ENCODE results near the gene SEZ6L. TPM values are rescaled to one million over a fixed set of nuclear protein-coding genes. Genes with fewer than 3 reads are reported as not detected.

The SEZ6L gene
- total and polyA plus RNA-seq, 10 donors = 0.02 to 0.72 (median 0.30) TPM; not detected in 2

DNA sequence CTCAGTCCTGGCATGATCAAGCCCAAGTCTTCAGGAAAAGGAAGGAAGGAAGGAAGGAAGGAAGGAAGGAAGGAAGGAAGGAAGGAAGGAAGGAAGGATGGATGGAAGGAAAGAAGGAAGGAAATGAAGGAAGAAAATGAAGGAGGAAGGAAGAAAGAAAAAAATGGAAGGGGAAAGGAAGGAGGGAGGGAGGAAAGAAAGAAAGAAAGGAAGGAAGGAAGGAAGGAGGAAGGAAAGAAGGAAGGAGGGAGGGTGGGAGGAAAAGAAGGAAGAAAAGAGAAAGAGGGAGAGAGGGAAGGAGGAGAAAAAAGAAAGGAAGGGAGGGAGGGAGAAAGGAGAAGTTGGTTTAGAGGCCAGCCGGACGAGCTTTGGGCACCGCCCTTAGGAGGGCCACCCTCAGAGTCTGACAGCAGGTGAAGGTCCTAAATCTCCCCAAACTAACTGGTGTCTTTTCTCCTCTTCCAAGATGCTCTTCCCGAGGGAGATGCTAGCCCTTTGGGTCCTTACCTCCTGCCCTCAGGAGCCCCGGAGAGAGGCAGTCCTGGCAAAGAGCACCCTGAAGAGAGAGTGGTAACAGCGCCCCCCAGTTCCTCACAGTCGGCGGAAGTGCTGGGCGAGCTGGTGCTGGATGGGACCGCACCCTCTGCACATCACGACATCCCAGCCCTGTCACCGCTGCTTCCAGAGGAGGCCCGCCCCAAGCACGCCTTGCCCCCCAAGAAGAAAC, 122.8 kb downstream of the SEZ6L start:
- Histone ChIP-seq H3K27me3 (replicated peaks in 1 of 7) (no peaks in the 10 kb centered on the region), H3K4me1 (peaks cover 0 to 13% (median 0%) of the 10 kb centered on the region in 6 donors), H3K27ac (no peak overlapping the region), H3K36me3 (no peaks in the 10 kb centered on the region), H3K4me3 (no peak overlapping the region), H3K9me3 (no peaks in the 10 kb centered on the region)
- TF ChIP-seq, protein P1, sequence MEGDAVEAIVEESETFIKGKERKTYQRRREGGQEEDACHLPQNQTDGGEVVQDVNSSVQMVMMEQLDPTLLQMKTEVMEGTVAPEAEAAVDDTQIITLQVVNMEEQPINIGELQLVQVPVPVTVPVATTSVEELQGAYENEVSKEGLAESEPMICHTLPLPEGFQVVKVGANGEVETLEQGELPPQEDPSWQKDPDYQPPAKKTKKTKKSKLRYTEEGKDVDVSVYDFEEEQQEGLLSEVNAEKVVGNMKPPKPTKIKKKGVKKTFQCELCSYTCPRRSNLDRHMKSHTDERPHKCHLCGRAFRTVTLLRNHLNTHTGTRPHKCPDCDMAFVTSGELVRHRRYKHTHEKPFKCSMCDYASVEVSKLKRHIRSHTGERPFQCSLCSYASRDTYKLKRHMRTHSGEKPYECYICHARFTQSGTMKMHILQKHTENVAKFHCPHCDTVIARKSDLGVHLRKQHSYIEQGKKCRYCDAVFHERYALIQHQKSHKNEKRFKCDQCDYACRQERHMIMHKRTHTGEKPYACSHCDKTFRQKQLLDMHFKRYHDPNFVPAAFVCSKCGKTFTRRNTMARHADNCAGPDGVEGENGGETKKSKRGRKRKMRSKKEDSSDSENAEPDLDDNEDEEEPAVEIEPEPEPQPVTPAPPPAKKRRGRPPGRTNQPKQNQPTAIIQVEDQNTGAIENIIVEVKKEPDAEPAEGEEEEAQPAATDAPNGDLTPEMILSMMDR (IDR thresholded peaks at IDR 0.05 in 8 of 11, conservative IDR thresholded peaks at IDR 0.05 in 3 of 11) = no peak
- TF ChIP-seq POLR2A (IDR thresholded peaks at IDR 0.05) (no peak), POLR2AphosphoS5 (IDR thresholded peaks at IDR 0.05) (no peak)
- WGBS, 5 donors = 73 to 84% (median 81%) methylated on average over 13 to 14 of the region's 14 CpGs
- intact Hi-C loops (cut with DNase I; ENCODE audit: low total_unique reads) = no loop called here
- DNase-seq = no peak

DNA sequence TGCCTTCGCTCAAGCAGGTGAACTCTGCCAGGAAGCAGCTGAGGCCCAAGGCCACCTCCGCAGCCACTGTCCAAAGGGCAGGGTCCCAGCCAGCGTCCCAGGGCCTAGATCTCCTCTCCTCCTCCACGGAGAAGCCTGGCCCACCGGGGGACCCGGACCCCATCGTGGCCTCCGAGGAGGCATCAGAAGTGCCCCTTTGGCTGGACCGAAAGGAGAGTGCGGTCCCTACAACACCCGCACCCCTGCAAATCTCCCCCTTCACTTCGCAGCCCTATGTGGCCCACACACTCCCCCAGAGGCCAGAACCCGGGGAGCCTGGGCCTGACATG, 123.4 kb downstream of the SEZ6L start:
- intact Hi-C loops (cut with DNase I; ENCODE audit: low total_unique reads) = no loop called here
- peaks cover 0 to 13% (median 0%) of the 10 kb centered on the region in 6 donors for H3K4me1 ChIP-seq
- H3K27ac ChIP-seq = no peak overlapping the region
- no peak for DNase-seq
- H3K4me3 ChIP-seq = no peak overlapping the region
- no peaks in the 10 kb centered on the region for H3K36me3 ChIP-seq
- 80 to 98% (median 93%) methylated on average over 2 to 13 of the region's 13 CpGs for WGBS, 5 donors
- H3K27me3 ChIP-seq (replicated peaks in 1 of 7) = no peaks in the 10 kb centered on the region
- no peaks in the 10 kb centered on the region for H3K9me3 ChIP-seq
- TF ChIP-seq POLR2AphosphoS5 (IDR thresholded peaks at IDR 0.05) (no peak), POLR2A (IDR thresholded peaks at IDR 0.05) (no peak)
- TF ChIP-seq, protein P1 (IDR thresholded peaks at IDR 0.05 in 8 of 11, conservative IDR thresholded peaks at IDR 0.05 in 3 of 11) = no peak

DNA sequence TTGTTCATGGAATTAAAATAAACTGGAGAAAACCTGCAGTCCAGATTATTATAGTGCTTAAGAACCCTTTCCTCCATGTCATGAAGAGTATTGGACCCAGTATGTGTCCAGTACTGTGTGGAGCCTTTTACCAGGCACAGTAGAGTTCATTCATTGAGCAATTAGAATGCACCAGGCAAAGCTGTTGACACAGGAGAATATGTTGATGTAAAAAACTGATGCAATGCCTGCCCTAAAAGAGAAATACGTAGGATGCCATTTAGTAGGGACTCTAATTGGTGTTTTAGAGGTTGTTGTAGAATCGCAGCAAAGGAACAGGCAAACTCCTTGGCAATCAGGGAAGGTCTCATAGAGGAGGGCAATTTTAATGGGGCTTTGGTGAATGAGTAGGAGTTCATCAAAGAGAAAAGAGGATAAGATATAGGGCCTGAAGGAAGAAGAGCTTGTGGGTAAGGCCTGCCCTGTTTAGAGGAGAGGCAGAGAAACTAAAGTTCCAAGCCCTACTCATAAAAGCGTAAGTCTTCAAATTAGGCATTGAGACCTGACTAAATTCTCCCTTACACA, 126.4 kb downstream of the SEZ6L start:
- Histone ChIP-seq H3K9me3 (no peaks in the 10 kb centered on the region), H3K27me3 (replicated peaks in 1 of 7) (no peaks in the 10 kb centered on the region), H3K4me3 (no peak overlapping the region), H3K27ac (no peak overlapping the region), H3K36me3 (no peaks in the 10 kb centered on the region), H3K4me1 (peaks cover 0 to 13% (median 0%) of the 10 kb centered on the region in 6 donors)
- intact Hi-C loops (cut with DNase I; ENCODE audit: low total_unique reads) = no loop called here
- TF ChIP-seq, protein P1 (IDR thresholded peaks at IDR 0.05 in 8 of 11, conservative IDR thresholded peaks at IDR 0.05 in 3 of 11) = no peak
- TF ChIP-seq POLR2AphosphoS5 (IDR thresholded peaks at IDR 0.05) (no peak), POLR2A (IDR thresholded peaks at IDR 0.05) (no peak)
- 88 to 94% (median 92%) methylated on average over 3 of the region's 3 CpGs for WGBS, 5 donors
- no peak for DNase-seq

DNA sequence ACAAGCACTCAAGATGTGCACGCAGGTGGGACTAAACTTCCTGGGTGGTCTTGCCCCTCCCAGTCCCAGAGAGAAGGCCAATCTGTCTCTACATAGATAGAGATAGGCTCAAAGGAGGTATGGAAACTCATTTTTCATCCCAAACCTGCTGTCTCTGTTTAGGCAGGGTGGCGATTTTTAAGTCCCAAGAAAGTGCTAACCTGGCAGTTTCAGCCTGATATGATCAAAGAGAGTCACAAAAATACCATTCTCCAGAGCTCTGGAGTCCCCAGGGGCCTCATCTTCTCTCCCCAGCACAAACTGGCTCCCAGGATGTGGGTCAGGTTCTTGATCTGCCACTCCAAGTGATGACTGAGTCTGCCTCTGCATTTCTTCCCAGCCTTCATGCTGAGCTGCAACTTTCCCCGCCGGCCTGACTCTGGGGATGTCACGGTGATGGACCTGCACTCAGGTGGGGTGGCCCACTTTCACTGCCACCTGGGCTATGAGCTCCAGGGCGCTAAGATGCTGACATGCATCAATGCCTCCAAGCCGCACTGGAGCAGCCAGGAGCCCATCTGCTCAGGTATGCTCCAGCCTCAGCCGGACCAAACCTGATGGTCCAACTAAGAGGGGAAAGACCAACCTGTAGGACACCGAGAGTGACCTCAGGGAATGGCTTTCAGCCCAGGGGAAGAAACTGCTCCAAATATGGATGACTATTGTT, 129.5 kb downstream of the SEZ6L start:
- Histone ChIP-seq H3K27ac (no peak overlapping the region), H3K9me3 (no peaks in the 10 kb centered on the region), H3K27me3 (replicated peaks in 1 of 7) (peaks cover 0 to 30% (median 6%) of the 10 kb centered on the region in 7 donors), H3K4me1 (peaks cover 0 to 13% (median 0%) of the 10 kb centered on the region in 6 donors), H3K4me3 (no peak overlapping the region), H3K36me3 (no peaks in the 10 kb centered on the region)
- 81 to 89% (median 85%) methylated on average over 9 of the region's 9 CpGs for WGBS, 5 donors
- intact Hi-C loops (cut with DNase I; ENCODE audit: low total_unique reads) = no loop called here
- no peak for DNase-seq
- TF ChIP-seq, protein P1 (IDR thresholded peaks at IDR 0.05 in 8 of 11, conservative IDR thresholded peaks at IDR 0.05 in 3 of 11) = no peak
- TF ChIP-seq POLR2AphosphoS5 (IDR thresholded peaks at IDR 0.05) = no peak
- TF ChIP-seq POLR2A (IDR thresholded peaks at IDR 0.05) = no peak

Data from spleen (tissue), 11 donors.